ENCODE measurements around the gene MACC1. TPM values are rescaled to one million over a fixed set of nuclear protein-coding genes. Genes with fewer than 3 reads are reported as not detected.

MACC1 gene
- total and polyA plus RNA-seq, 9 of the 15 experiments (the other 6 are each of a cell fraction or from before 2014, with no cell fraction given) = 5.9 to 30.2 (median 10.4) TPM

DNA sequence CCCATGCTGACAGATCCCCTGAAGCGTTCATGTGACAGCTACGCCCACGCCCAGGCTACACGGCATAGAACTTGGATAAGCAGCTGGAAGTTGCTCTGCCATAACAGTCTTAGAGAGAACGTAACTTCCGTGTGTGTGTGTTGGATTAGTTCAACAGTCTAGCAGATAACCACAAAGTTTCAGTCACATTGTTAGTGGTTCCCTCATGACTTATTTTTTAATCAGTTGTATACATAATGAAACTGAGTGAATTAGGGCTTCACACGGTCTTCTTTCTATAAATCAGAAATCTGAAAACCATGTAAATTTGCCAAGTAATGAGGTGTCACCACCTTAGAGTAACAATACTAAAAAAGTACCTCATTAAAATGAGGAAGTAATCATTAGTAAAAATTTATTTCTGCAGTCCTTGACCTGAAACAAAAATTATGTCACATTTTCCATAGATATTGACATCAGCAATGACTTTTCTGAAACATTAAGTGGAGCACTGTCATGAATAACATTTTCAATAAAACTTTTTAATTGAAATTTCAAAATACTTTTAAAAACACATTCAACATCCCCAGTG, 21.7 kb upstream of the MACC1 start (continued):
- TF ChIP-seq, protein P1, sequence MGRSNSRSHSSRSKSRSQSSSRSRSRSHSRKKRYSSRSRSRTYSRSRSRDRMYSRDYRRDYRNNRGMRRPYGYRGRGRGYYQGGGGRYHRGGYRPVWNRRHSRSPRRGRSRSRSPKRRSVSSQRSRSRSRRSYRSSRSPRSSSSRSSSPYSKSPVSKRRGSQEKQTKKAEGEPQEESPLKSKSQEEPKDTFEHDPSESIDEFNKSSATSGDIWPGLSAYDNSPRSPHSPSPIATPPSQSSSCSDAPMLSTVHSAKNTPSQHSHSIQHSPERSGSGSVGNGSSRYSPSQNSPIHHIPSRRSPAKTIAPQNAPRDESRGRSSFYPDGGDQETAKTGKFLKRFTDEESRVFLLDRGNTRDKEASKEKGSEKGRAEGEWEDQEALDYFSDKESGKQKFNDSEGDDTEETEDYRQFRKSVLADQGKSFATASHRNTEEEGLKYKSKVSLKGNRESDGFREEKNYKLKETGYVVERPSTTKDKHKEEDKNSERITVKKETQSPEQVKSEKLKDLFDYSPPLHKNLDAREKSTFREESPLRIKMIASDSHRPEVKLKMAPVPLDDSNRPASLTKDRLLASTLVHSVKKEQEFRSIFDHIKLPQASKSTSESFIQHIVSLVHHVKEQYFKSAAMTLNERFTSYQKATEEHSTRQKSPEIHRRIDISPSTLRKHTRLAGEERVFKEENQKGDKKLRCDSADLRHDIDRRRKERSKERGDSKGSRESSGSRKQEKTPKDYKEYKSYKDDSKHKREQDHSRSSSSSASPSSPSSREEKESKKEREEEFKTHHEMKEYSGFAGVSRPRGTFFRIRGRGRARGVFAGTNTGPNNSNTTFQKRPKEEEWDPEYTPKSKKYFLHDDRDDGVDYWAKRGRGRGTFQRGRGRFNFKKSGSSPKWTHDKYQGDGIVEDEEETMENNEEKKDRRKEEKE (IDR thresholded peaks at IDR 0.05; ENCODE audit: borderline replicate concordance in 1 of 2, control insufficient read depth in 1 of 2, low read depth in 2 of 2, low read length in 1 of 2) = no peak
- TF ChIP-seq, protein P2, sequence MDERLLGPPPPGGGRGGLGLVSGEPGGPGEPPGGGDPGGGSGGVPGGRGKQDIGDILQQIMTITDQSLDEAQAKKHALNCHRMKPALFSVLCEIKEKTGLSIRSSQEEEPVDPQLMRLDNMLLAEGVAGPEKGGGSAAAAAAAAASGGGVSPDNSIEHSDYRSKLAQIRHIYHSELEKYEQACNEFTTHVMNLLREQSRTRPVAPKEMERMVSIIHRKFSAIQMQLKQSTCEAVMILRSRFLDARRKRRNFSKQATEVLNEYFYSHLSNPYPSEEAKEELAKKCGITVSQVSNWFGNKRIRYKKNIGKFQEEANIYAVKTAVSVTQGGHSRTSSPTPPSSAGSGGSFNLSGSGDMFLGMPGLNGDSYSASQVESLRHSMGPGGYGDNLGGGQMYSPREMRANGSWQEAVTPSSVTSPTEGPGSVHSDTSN (CRISPR knock-in tag; IDR thresholded peaks at IDR 0.05; ENCODE audit: low read depth) = no peak
- TF ChIP-seq, protein P2 (tag; conservative IDR thresholded peaks at IDR 0.05; ENCODE audit: low read depth) = peak; percentile 56
- TF ChIP-seq MTA1 (IDR thresholded peaks at IDR 0.05; ENCODE audit: borderline replicate concordance) = no peak
- no peak; the same call in 1 of the 2 replicates for TF ChIP-seq NFE2 (IDR thresholded peaks at IDR 0.05; ENCODE audit: low read depth)
- no peak for TF ChIP-seq ESRRB (CRISPR knock-in tag; IDR thresholded peaks at IDR 0.05; ENCODE audit: borderline replicate concordance)
- peak; percentile 80 for TF ChIP-seq CBFA2T2 (conservative IDR thresholded peaks at IDR 0.05)
- TF ChIP-seq, protein P3, sequence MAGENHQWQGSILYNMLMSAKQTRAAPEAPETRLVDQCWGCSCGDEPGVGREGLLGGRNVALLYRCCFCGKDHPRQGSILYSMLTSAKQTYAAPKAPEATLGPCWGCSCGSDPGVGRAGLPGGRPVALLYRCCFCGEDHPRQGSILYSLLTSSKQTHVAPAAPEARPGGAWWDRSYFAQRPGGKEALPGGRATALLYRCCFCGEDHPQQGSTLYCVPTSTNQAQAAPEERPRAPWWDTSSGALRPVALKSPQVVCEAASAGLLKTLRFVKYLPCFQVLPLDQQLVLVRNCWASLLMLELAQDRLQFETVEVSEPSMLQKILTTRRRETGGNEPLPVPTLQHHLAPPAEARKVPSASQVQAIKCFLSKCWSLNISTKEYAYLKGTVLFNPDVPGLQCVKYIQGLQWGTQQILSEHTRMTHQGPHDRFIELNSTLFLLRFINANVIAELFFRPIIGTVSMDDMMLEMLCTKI (IDR thresholded peaks at IDR 0.05; ENCODE audit: partially characterized antibody) = no peak
- TF ChIP-seq, protein P4, sequence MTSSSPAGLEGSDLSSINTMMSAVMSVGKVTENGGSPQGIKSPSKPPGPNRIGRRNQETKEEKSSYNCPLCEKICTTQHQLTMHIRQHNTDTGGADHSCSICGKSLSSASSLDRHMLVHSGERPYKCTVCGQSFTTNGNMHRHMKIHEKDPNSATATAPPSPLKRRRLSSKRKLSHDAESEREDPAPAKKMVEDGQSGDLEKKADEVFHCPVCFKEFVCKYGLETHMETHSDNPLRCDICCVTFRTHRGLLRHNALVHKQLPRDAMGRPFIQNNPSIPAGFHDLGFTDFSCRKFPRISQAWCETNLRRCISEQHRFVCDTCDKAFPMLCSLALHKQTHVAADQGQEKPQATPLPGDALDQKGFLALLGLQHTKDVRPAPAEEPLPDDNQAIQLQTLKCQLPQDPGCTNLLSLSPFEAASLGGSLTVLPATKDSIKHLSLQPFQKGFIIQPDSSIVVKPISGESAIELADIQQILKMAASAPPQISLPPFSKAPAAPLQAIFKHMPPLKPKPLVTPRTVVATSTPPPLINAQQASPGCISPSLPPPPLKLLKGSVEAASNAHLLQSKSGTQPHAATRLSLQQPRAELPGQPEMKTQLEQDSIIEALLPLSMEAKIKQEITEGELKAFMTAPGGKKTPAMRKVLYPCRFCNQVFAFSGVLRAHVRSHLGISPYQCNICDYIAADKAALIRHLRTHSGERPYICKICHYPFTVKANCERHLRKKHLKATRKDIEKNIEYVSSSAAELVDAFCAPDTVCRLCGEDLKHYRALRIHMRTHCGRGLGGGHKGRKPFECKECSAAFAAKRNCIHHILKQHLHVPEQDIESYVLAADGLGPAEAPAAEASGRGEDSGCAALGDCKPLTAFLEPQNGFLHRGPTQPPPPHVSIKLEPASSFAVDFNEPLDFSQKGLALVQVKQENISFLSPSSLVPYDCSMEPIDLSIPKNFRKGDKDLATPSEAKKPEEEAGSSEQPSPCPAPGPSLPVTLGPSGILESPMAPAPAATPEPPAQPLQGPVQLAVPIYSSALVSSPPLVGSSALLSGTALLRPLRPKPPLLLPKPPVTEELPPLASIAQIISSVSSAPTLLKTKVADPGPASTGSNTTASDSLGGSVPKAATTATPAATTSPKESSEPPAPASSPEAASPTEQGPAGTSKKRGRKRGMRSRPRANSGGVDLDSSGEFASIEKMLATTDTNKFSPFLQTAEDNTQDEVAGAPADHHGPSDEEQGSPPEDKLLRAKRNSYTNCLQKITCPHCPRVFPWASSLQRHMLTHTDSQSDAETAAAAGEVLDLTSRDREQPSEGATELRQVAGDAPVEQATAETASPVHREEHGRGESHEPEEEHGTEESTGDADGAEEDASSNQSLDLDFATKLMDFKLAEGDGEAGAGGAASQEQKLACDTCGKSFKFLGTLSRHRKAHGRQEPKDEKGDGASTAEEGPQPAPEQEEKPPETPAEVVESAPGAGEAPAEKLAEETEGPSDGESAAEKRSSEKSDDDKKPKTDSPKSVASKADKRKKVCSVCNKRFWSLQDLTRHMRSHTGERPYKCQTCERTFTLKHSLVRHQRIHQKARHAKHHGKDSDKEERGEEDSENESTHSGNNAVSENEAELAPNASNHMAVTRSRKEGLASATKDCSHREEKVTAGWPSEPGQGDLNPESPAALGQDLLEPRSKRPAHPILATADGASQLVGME (CRISPR knock-in tag; IDR thresholded peaks at IDR 0.05) = no peak
- no peak for TF ChIP-seq ZNF696 (CRISPR knock-in tag; conservative IDR thresholded peaks at IDR 0.05)
- no peak for TF ChIP-seq TRIM28 (IDR thresholded peaks at IDR 0.05)
- TF ChIP-seq, protein P5, sequence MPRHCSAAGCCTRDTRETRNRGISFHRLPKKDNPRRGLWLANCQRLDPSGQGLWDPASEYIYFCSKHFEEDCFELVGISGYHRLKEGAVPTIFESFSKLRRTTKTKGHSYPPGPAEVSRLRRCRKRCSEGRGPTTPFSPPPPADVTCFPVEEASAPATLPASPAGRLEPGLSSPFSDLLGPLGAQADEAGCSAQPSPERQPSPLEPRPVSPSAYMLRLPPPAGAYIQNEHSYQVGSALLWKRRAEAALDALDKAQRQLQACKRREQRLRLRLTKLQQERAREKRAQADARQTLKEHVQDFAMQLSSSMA (CRISPR knock-in tag; IDR thresholded peaks at IDR 0.05) = no peak
- no peak for TF ChIP-seq HMG20B (CRISPR knock-in tag; IDR thresholded peaks at IDR 0.05)
- no peak for TF ChIP-seq KAT7 (CRISPR knock-in tag; IDR thresholded peaks at IDR 0.05; ENCODE audit: borderline replicate concordance)
